ENCODE results near the gene OTOS.

The OTOS gene

DNA sequence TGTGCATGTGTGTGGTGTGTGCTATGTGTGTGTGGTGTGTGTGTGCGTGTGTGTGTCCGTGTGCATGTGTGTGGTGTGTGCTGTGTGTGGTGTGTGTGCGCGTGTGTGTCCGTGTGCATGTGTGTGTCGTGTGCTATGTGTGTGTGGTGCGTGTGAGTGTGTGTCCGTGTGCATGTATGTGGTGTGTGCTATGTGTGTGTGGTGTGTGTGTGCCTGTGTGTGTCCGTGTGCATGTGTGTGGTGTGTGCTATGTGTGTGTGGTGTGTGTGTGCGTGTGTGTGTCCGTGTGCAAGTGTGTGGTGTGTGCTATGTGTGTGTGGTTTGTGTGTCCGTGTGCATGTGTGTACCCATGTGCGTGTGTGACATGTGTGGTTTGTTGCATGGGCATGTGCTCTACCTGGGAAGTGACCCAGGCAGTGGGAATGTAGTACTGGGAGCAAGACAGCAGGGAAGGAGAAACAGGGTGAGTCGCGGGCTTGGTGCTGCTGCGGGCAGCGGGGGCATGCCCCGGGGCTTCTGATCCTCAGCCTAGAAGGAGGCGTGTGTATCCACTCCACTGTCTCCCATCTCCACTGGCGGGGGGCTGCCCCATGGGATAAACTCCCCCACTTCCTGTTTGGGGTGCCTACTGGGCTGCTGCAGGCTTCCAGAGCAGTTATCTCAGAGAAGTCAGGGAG lies 7.6 kb upstream of the OTOS start:
- Histone ChIP-seq H3K36me3 (ENCODE audit: insufficient read depth, low read length) (no peaks in the 10 kb centered on the region), H3K4me2 (ENCODE audit: low read length) (no peak overlapping the region), H3K9me3 (replicated peaks; ENCODE audit: low read length) (no peaks in the 10 kb centered on the region), H3K4me3 (ENCODE audit: low read length) (no peak overlapping the region), H3K9ac (ENCODE audit: low read depth, low read length) (no peak overlapping the region), H3K27me3 (ENCODE audit: control insufficient read depth, insufficient read depth, low read length) (peaks cover 27% of the 10 kb centered on the region), H3K4me1 (ENCODE audit: control insufficient read depth, insufficient read depth, low read length) (no peaks in the 10 kb centered on the region)

- no peaks in the 10 kb centered on the region for H3K9me3 ChIP-seq (replicated peaks; ENCODE audit: low read length)
- H3K9ac ChIP-seq (ENCODE audit: low read depth, low read length): no peak overlapping the region
- H3K4me1 ChIP-seq (ENCODE audit: control insufficient read depth, insufficient read depth, low read length): no peaks in the 10 kb centered on the region
- no peak overlapping the region for H3K4me2 ChIP-seq (ENCODE audit: low read length)
- H3K27me3 ChIP-seq (ENCODE audit: control insufficient read depth, insufficient read depth, low read length): peaks cover 27% of the 10 kb centered on the region
- H3K4me3 ChIP-seq (ENCODE audit: low read length): no peak overlapping the region
- H3K36me3 ChIP-seq (ENCODE audit: insufficient read depth, low read length): no peaks in the 10 kb centered on the region
Measured at GRCh38 chr2:240147382-240147781, 6.9 kb upstream of the OTOS start.

GRCh38 chr2:240146627-240147278 lies 6.3 kb upstream of the OTOS start:
- H3K36me3 ChIP-seq (ENCODE audit: insufficient read depth, low read length): no peaks in the 10 kb centered on the region
- H3K27me3 ChIP-seq (ENCODE audit: control insufficient read depth, insufficient read depth, low read length): peaks cover 27% of the 10 kb centered on the region
- H3K9ac ChIP-seq (ENCODE audit: low read depth, low read length): no peak overlapping the region
- no peaks in the 10 kb centered on the region for H3K4me1 ChIP-seq (ENCODE audit: control insufficient read depth, insufficient read depth, low read length)
- H3K9me3 ChIP-seq (replicated peaks; ENCODE audit: low read length): no peaks in the 10 kb centered on the region
- H3K4me2 ChIP-seq (ENCODE audit: low read length): no peak overlapping the region
- H3K4me3 ChIP-seq (ENCODE audit: low read length): no peak overlapping the region

DNA sequence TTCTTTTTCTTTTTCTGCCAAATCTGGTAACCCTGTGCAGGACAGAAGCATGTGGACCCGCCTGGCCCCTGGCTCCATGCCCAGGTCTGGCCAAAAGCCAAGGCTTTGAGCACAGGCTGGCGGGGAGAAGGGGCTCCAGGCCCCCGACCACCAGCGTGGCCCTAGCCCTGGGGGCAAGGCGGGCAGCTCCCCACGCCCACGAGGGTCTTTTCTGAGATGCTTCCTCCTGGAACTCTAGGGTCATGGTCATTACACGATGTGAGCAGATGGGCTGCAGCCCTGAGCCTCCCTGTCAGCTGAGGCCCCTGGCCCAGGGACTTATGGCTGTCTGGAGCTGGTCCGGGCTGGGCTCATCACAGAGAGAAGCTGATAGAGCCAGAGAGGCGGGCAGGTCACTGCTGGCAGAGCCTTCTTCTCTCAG lies 5.7 kb upstream of the OTOS start:
- H3K4me3 ChIP-seq (ENCODE audit: low read length): no peak overlapping the region
- peaks cover 27% of the 10 kb centered on the region for H3K27me3 ChIP-seq (ENCODE audit: control insufficient read depth, insufficient read depth, low read length)
- no peak overlapping the region for H3K4me2 ChIP-seq (ENCODE audit: low read length)
- no peaks in the 10 kb centered on the region for H3K4me1 ChIP-seq (ENCODE audit: control insufficient read depth, insufficient read depth, low read length)
- no peaks in the 10 kb centered on the region for H3K36me3 ChIP-seq (ENCODE audit: insufficient read depth, low read length)
- H3K9me3 ChIP-seq (replicated peaks; ENCODE audit: low read length): no peaks in the 10 kb centered on the region
- H3K9ac ChIP-seq (ENCODE audit: low read depth, low read length): no peak overlapping the region

DNA sequence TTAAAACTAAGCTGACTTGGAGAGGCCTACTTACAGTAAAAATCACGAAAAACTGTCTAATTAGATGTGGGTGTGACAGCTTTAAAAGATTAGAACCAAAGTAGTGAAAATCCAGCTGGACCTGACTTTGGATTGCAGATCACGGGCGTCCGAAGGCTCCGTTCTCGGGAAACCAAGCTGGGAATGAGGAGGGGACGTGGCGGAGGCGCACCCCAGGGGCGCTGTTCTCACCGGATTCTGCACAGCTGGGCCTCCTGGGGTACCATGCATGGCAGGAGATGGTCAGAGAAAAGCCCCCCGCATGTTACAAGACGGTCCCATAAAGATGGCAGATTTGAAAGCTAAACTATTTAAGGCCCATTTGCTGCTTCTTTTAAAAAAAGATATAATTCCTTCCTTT lies 5.0 kb upstream of the OTOS start:
- Histone ChIP-seq H3K4me1 (ENCODE audit: control insufficient read depth, insufficient read depth, low read length) (no peaks in the 10 kb centered on the region), H3K4me3 (ENCODE audit: low read length) (no peak overlapping the region), H3K4me2 (ENCODE audit: low read length) (no peak overlapping the region), H3K36me3 (ENCODE audit: insufficient read depth, low read length) (no peaks in the 10 kb centered on the region), H3K27me3 (ENCODE audit: control insufficient read depth, insufficient read depth, low read length) (peaks cover 29% of the 10 kb centered on the region), H3K9ac (ENCODE audit: low read depth, low read length) (no peak overlapping the region), H3K9me3 (replicated peaks; ENCODE audit: low read length) (no peaks in the 10 kb centered on the region)

DNA sequence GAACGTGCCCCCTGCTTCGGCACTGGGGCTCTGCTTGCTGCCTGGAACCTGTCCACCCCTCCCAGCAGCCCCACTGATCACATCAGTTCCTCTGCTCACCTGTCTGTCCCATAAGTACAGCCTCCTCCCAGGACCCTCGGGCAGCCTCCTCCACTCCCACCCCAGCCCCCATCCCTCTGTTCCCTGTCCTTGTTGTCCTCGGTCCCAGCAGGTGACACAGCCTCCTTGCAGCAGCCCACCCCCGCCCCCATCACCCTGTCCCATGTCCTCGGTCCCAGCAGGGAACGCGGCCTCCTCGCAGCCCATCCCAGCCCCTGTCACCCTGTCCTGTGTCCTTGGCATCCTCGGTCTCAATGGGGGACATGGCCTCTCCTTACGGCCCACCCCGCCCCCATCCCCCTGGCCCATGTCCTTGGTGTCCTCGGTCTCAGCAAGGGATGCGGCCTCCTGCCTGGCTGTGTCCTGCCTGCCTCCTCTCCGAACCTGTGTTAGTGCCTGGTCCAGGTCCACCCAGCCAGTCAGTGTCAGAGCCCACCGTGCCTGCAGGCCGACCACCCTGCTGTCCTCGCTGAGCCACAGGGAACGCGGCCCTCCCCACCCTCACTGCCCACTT lies 4.3 kb upstream of the OTOS start:
- Histone ChIP-seq H3K4me3 (ENCODE audit: low read length) (no peak overlapping the region), H3K9ac (ENCODE audit: low read depth, low read length) (no peak overlapping the region), H3K36me3 (ENCODE audit: insufficient read depth, low read length) (no peaks in the 10 kb centered on the region), H3K4me1 (ENCODE audit: control insufficient read depth, insufficient read depth, low read length) (no peaks in the 10 kb centered on the region), H3K4me2 (ENCODE audit: low read length) (no peak overlapping the region), H3K9me3 (replicated peaks; ENCODE audit: low read length) (no peaks in the 10 kb centered on the region), H3K27me3 (ENCODE audit: control insufficient read depth, insufficient read depth, low read length) (peaks cover 29% of the 10 kb centered on the region)

DNA sequence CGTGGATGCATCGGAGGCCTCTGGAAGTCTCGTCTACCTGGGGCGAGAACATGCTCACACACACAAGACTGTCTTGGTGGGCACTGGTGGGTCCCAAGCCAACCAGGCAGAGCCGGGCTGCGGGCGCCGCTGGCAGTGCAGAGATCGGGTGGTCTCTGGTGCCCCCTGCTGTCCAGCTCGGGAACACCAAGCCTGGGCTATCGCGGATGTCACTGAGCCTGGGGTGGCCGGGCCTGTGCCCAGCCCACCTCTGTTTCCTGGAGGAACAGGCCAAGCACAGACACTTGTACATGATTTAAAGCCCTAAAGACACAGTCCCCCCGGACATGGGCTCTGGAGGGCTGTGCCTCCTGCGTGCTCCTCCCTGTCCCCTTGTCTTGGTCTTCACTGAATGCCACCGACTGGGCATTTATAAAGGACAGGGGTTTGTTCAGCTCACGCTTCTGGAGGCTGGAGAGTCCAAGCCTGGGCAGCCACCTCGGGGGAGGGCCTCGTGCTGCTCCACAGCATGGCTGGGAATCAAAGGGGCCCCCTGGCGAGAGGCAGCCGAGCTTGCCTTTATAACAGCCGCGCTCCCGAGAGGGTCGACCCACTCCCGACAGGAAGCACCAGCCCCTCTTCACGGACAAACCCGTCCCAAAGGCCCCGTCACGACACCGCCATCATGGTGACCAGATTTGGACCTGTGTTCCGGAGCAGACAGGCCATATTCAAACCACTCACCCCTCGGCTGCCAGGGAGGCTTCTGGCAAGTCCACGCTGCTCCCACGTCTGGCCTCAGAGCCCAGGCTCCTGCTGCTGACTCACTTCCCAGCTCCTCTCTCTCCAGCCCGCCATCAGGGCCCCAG lies 3.6 kb upstream of the OTOS start:
- H3K4me1 ChIP-seq (ENCODE audit: control insufficient read depth, insufficient read depth, low read length): no peaks in the 10 kb centered on the region
- H3K27me3 ChIP-seq (ENCODE audit: control insufficient read depth, insufficient read depth, low read length): peaks cover 29% of the 10 kb centered on the region
- H3K4me2 ChIP-seq (ENCODE audit: low read length): no peak overlapping the region
- no peak overlapping the region for H3K9ac ChIP-seq (ENCODE audit: low read depth, low read length)
- H3K9me3 ChIP-seq (replicated peaks; ENCODE audit: low read length): no peaks in the 10 kb centered on the region
- no peak overlapping the region for H3K4me3 ChIP-seq (ENCODE audit: low read length)
- no peaks in the 10 kb centered on the region for H3K36me3 ChIP-seq (ENCODE audit: insufficient read depth, low read length)

DNA sequence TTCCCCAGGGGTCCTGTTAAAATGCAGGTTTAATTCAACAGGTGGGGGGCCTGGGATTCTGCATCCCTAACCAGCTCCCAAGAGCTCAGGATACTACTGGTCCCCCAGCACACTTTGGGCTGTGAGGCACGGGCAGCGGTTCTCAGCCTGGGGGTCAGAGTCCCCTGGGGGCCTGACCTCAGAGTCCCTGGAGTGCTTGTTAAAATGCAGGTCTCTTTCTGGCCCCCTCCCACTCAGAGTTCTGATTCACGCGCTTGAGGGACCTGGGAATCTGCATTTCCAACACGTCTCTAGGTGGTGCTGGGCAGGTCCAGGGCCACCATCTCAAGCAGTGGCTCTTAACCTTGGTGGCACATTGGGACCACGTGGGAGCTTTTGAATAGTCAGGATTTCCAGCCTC lies 2.8 kb upstream of the OTOS start:
- Histone ChIP-seq H3K4me1 (ENCODE audit: control insufficient read depth, insufficient read depth, low read length) (no peaks in the 10 kb centered on the region), H3K4me3 (ENCODE audit: low read length) (no peak overlapping the region), H3K36me3 (ENCODE audit: insufficient read depth, low read length) (no peaks in the 10 kb centered on the region), H3K4me2 (ENCODE audit: low read length) (no peak overlapping the region), H3K9ac (ENCODE audit: low read depth, low read length) (no peak overlapping the region), H3K9me3 (replicated peaks; ENCODE audit: low read length) (no peaks in the 10 kb centered on the region), H3K27me3 (ENCODE audit: control insufficient read depth, insufficient read depth, low read length) (peaks cover 26% of the 10 kb centered on the region)

GRCh38 chr2:240142859-240143258 lies 2.4 kb upstream of the OTOS start:
- Histone ChIP-seq H3K9ac (ENCODE audit: low read depth, low read length) (no peak overlapping the region), H3K9me3 (replicated peaks; ENCODE audit: low read length) (no peaks in the 10 kb centered on the region), H3K4me3 (ENCODE audit: low read length) (no peak overlapping the region), H3K4me2 (ENCODE audit: low read length) (no peak overlapping the region), H3K36me3 (ENCODE audit: insufficient read depth, low read length) (no peaks in the 10 kb centered on the region), H3K27me3 (ENCODE audit: control insufficient read depth, insufficient read depth, low read length) (peaks cover 26% of the 10 kb centered on the region), H3K4me1 (ENCODE audit: control insufficient read depth, insufficient read depth, low read length) (no peaks in the 10 kb centered on the region)

DNA sequence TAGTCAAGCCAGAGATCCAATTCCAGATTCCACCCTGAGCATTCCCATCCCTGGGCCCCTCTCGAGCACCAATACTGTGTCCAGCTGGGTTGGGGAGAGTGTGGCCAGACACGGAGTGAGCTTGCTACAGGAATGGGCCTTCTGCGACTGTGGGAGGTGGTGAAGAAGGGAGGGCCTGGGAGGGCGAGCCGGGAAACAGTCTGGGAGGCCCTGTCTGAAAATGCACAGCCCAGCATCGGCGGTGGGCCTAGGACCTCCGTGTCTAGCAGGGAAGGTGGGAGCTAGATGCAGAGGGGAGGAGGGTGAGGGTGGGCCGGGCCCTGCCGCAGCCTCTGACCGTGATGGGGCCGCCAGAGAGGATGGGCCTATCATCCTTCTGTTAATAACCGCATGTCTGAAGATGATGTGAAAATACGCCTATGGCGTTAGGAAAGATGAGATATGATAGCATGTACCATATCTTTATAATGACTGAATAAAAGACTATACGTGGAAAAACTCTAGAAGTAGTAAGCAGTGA lies 1.9 kb upstream of the OTOS start:
- H3K4me2 ChIP-seq (ENCODE audit: low read length): no peak overlapping the region

DNA sequence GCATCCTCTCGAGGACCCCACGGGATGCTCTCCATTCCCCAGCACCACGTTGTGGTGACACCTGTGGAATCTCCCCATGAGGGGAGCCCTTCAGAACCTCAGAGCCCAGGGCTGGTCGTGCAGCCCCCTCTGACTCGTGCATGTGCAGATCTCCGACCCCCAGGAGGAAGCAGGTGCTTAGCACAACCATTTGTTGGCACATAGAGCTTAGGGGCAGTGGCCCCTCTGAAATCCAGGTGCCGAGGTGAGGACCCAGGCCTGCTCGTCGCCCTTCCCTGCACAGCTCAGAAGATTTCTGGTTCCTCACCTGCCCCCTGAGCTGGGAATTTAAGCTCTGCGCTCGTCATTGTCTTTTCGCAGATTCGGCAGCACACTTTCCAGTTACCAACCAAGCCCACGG lies 1.3 kb upstream of the OTOS start:
- H3K27me3 ChIP-seq (ENCODE audit: control insufficient read depth, insufficient read depth, low read length): peaks cover 26% of the 10 kb centered on the region
- no peaks in the 10 kb centered on the region for H3K36me3 ChIP-seq (ENCODE audit: insufficient read depth, low read length)
- no peak overlapping the region for H3K4me3 ChIP-seq (ENCODE audit: low read length)

More for the DNA sequence above, 1.9 kb upstream of the OTOS start:
- no peak overlapping the region for H3K4me3 ChIP-seq (ENCODE audit: low read length)
- peaks cover 26% of the 10 kb centered on the region for H3K27me3 ChIP-seq (ENCODE audit: control insufficient read depth, insufficient read depth, low read length)
- H3K4me1 ChIP-seq (ENCODE audit: control insufficient read depth, insufficient read depth, low read length): no peaks in the 10 kb centered on the region
- no peaks in the 10 kb centered on the region for H3K36me3 ChIP-seq (ENCODE audit: insufficient read depth, low read length)
- H3K9me3 ChIP-seq (replicated peaks; ENCODE audit: low read length): no peaks in the 10 kb centered on the region
- H3K9ac ChIP-seq (ENCODE audit: low read depth, low read length): no peak overlapping the region

More for the DNA sequence above, 1.3 kb upstream of the OTOS start:
- Histone ChIP-seq H3K4me1 (ENCODE audit: control insufficient read depth, insufficient read depth, low read length) (no peaks in the 10 kb centered on the region), H3K4me2 (ENCODE audit: low read length) (no peak overlapping the region), H3K9ac (ENCODE audit: low read depth, low read length) (no peak overlapping the region), H3K9me3 (replicated peaks; ENCODE audit: low read length) (no peaks in the 10 kb centered on the region)
